GM21576 (cell line): ENCODE measurements around the gene ACAA1.
"Not testable (repeated sequence)": the region's sequence is repeated elsewhere in the genome, so short reads cannot be mapped to it uniquely, and the experiment has no call there.

Source experiments
- ATAC-seq: cut with Tn5 transposase; IDR thresholded peaks from one replicate; pipeline ENCODE4 v1.9.1; 2021; ENCODE audit warnings: mild to moderate bottlenecking, moderate library complexity; ENCODE audit not compliant: unreplicated experiment

ACAA1 gene

DNA sequence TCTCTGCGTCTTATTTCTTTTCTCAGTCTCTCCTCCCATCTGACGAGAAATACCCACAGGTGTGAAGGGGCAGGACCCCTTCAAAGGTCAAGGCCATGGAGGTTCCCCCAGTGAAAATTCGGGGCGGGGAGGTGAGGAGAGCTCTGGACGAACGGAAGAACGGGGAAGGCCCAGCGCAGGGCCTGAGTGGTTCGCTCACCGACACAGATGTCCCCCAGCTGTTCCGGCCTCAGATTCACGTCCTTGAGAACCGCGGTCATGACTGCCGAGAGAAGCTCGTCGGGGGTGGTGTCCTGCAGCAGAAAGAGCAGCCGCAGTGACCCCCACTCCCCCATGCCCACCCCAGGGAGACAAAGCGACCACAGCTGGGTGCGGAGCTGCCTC is 542 bp downstream of the ACAA1 start:
- ATAC-seq, result no peak

DNA sequence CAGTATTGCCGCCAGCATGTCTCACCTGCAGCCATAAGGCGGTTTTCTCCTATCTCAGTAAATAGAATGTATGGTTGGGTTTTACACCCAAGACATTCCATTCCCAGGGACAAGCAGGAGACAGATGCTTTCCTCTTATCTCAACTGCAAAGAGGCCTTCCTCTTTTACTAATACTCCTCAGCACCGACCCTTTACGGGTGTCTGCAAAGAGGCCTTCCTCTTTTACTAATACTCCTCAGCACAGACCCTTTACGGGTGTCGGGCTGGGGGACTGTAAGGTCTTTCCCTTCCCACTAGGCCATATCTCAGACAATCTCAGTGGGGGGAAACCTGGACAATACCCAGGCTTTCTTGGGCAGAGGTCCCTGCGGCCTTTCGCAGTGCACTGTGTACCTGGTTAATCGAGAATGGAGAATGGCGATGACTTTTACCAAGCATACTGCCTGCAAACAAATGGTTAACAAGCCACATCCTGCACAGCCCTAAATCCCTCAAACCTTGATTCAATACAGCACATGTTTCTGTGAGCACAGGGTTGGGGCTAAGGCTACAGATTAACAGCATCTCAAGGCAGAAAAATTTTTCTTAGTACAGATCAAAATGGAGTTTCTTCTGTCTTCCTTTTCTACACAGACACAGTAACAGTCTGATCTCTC is 1.2 kb downstream of the ACAA1 start:
- ATAC-seq, result not testable (repeated sequence)

GRCh38 chr3:38134517-38135143 is 2.3 kb downstream of the ACAA1 start:
- not testable (repeated sequence) for ATAC-seq

- ATAC-seq, result no peak
Observed at GRCh38 chr3:38133557-38134405, 3.1 kb downstream of the ACAA1 start.

GRCh38 chr3:38133209-38133556 is 3.7 kb downstream of the ACAA1 start:
- ATAC-seq, result no peak

GRCh38 chr3:38131621-38132369 is 5.1 kb downstream of the ACAA1 start:
- ATAC-seq, result no peak

- no peak for ATAC-seq
Observed at GRCh38 chr3:38130631-38131065, 6.3 kb downstream of the ACAA1 start.

DNA sequence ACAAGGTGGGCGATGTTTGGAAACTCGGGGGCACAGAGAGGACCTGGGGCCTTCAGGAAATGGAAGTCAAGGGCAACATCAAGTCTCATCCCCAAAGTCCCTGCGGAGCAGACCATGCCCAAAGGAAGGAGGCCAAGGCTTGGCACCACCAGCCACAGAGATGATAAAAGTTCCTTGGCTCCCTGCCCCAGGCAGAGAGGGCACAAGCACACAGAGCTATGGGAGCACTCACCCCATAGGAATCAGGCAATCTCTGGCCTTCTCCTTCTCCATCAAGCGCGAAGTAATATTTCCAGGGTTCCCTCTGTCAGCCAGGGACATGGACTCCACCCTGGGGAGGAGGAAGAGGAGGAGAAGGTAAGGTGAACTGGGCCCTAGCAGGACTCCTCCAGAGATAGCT is 7.9 kb downstream of the ACAA1 start:
- ATAC-seq, result no peak

DNA sequence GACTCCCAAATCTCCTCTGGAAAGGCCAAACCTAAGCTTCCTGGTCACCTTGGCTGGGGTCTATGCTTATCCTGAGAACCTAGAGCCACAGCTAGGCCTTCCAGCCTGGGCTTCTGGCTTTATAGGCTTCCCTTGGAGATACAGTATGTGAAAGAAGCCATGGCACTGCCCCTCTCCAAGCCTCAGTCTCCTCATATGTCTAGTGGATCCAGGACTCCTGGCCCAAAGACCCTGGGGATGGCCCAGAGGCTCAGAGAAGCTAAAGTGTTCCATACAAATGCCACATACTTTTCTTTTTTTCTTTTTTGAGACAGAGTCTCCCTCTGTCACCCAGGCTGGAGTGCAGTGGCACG is 8.6 kb downstream of the ACAA1 start:
- no peak for ATAC-seq

GRCh38 chr3:38127611-38128302 is 9.2 kb downstream of the ACAA1 start:
- ATAC-seq, result no peak

- ATAC-seq, result no peak
Observed at GRCh38 chr3:38126121-38126892, 10.6 kb downstream of the ACAA1 start.

GRCh38 chr3:38125305-38126120 is 11.4 kb downstream of the ACAA1 start:
- no peak for ATAC-seq

GRCh38 chr3:38124324-38125122 is 12.4 kb downstream of the ACAA1 start:
- no peak for ATAC-seq

- no peak for ATAC-seq
Observed at GRCh38 chr3:38122712-38123290, 14.1 kb downstream of the ACAA1 start.

- no peak for ATAC-seq
Observed at GRCh38 chr3:38121832-38122461, 15.0 kb downstream of the ACAA1 start.

DNA sequence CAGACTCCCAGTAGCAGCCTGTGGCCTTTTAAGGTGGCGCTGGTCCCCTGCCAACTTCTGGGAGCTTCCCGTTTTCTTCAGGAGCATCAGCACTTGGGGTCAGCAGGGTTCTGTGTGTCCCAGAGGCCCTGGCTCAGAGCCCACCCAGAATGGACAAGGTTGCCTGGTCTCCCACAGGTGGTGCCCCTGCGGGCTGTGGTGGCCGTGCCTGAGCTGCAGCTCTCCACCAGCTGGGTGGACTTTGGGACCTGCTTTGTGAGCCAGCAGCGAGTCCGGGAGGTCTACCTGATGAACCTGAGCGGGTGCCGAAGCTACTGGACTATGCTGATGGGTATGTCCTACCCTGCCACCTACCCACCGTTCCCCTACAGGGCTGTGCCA is 15.5 kb downstream of the ACAA1 start:
- ATAC-seq, result no peak

DNA sequence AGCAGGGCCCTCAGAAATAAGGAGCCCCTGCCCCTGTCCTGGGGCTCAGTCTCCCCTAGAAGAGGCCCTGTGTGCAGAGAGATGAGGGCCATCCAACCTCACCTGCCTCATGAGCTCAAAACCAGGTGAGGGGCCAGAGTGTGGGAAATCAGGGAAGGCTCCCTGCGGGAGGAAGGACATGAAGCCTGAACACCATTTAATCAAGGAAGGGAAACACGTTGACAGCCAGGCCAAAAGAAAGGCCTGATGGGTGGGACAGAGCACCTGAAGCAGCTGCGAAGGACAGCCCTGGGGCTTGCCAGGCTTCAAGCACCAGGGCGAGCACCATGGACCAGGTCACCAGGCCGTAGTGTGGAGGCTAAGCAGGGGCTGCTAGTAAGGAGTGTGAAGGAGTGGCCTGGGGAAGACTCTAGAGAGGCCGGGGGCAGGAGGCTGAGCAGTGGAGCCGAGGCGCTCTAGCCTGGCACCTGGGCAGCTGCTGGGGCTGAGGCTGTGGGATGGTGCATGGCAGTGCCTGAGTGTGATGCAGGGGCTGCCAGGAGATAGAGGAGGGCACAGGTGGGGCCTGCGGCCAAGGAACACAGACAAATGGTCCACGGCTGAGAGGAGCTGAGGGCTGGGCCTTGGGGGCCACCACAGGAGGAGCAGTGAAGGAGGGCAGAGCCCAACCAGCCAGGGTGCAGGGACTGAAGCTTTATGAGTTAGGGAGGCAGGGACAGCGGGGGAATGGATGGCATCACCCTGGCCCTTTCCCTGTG is 16.1 kb downstream of the ACAA1 start:
- no peak for ATAC-seq
